ENCODE results near the gene HNRNPA2B1.
"Not testable (repeated sequence)": the region's sequence is repeated elsewhere in the genome, so short reads cannot be mapped to it uniquely, and the experiment has no call there.

The HNRNPA2B1 gene

DNA sequence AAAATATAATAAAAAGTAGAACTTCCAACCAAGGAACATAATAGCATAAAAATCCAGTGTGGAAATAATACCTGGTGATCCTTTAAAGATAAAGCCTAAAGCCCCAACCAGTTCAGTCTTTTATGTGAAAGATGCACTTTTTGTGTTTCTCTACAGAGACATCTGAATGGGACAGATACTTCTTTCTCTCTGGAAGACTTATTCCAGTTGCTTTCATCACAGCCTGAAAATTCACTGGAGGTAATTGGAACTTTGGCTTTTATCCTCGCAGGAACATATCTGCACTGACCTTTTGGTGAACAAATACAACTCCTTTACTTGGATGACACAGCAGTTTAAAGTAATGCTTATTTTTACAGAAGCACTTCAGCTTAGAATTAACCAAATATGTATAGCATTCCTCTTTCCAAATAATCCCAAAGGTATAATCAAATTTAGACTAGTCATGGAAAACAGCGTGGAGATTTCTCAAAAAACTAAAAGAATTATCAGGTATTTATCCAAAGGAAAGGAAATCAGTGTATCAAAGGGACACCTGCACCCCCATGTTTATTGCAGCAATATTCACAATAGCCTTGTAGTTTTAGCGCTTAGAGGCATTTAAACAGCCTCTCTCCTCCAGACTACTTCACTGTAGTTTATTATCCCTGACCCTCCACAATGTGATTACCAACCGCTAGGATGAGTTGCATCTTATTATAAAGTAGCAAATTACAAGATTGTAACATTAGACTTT lies 16.8 kb downstream of the HNRNPA2B1 start:
- DNase-seq: no peak

GRCh38 chr7:26182706-26183105 lies 17.8 kb downstream of the HNRNPA2B1 start:
- DNase-seq: no peak

DNA sequence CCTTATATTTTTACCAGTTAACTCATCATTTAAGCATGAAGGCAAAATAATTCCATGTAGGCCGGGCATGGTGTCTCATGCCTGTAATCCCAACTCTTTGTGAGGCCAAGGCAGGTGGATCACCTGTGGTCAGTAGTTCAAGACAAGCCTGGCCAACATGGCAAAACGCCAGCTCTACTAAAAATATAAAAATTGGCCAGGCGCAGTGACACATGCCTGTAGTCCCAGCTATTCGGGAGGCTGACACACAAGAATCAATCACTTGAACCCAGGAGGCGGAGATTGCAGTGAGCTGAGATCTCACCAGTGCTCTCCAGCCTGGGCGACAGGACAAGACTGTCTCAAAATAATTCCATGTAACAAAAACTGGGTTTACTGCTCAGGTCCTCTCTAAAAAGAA lies 18.3 kb downstream of the HNRNPA2B1 start:
- DNase-seq: no peak

DNA sequence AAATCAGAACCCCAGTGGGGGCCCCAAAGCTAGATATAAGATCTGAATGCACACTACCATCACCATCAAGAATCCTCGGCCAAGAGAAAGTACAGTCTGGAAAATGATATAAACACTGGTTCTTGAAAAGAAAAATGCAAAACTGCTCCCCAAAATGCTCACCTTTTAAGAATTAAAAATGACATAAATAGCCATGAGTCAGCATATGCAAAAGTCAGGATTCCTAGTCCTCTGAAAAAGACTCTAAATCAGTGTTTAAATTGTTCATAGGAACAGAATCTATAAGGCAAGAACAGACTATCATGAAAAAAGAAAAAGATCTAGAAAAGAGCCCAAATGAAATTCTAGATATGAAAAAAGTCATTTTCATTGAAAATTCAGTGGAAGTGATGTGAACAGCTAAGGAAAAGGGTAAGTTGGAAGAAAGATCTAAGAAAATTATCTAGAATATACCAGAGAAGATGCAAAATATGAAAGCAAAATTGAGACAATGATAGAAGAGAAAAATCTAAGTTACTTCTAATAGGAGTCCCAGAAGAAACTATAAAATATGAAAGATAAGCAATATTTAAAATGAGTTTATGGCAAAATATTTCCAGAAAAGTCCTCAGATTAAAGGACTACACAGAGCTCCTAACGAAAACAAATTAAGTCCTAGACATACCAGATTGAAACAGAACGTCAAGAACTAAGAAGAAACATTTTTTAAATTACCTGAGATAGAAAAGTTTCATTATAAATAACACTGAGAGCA lies 18.9 kb downstream of the HNRNPA2B1 start:
- no peak for DNase-seq

DNA sequence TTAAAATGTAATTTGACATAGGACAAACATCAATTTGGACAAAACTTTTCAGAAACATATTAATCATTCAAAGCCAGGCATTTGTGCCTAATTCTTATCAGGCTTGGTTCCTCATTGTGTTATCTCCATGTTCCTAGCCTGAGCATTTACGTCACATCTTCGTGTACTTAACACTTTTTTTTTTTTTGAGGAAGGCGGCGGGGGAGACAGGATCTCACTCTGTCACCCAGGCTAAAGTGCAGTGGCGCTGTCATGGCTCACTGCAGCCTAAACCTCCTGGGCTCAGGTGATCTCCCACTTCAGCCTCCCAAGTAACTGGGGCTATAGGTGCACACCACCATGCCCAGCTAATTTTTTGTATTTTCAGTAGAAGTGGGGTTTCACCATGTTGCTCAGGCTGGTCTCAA lies 19.8 kb downstream of the HNRNPA2B1 start:
- no peak for DNase-seq

GRCh38 chr7:26179826-26180497 lies 20.6 kb downstream of the HNRNPA2B1 start:
- no peak for DNase-seq

DNA sequence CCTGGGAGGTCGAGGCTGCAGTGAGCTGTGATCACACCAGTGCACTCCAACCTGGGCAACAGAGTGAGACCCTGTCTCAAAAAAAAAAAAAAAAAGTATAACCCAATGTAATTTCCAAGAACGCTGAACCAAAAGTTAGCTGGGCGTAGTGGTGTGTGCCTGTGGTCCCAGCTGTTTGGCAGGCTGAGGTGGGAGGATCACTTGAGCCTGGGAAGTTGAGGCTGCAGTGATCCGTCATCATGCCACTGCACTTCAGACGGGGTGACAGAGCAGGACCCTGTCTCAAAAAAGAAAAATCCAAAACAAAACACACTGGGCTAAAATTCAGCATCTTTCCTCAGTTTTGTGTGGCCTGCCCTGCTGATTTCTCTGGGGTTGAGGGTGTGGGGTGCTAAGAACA lies 21.1 kb downstream of the HNRNPA2B1 start:
- DNase-seq: no peak

DNA sequence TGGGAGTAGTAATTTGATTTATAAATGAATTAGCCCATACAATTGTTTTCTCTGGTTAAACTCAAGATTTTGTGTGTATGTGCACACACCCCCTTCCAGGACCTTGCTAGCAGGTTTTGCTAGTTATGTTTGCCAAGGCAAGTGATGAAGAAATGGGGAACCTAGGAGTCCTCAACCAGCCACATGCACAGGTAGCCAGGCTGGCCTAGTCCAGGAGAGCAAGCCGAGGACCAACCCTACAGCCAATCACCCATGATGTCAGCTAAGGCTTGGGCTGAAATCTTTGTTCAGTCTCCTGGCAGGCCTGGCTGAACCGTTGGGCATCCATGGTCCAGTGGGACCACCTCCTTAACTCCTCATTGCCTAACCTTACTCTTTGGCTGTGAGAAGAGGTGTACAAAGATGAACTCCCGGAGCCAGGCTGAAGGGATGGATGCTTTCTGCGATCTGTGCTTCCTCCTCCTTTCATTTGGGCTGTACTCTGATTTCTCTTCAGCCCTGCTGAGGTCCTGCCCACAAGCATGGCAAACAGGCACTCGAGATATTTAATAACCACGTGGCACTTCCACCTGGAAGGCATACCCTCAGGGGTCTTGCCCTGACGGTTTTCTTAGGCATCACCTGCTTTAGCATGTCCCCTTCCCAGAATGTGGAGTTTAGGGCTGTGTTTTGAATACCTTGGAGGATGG lies 22.1 kb downstream of the HNRNPA2B1 start:
- DNase-seq: no peak

- DNase-seq: not testable (repeated sequence)
These were observed 23.3 kb downstream of the HNRNPA2B1 start for GRCh38 chr7:26177269-26177668.

GRCh38 chr7:26176696-26177095 lies 23.9 kb downstream of the HNRNPA2B1 start:
- not testable (repeated sequence) for DNase-seq

GRCh38 chr7:26175903-26176302 lies 24.6 kb downstream of the HNRNPA2B1 start:
- not testable (repeated sequence) for DNase-seq

- no peak for DNase-seq
These were observed 28.5 kb downstream of the HNRNPA2B1 start for GRCh38 chr7:26172048-26172447.

DNA sequence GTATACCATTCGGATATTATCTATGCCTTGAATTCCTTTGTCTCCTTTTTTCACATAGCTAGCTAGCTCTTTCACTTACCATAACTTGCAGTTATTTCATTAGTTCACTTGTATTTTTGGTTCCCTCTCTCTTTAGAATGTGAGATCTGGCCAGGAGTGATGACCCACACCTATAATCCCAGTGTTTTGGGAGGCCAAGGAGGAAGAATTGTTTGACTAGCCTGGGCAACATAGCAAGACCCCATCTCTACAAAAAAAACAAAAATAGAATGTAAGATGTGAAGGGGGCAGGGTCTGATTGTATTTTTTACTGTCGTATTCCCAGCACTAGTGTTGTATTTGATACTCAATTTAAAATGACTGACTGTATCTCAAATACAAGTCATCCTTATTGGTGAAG lies 28.9 kb downstream of the HNRNPA2B1 start:
- DNase-seq: no peak

DNA sequence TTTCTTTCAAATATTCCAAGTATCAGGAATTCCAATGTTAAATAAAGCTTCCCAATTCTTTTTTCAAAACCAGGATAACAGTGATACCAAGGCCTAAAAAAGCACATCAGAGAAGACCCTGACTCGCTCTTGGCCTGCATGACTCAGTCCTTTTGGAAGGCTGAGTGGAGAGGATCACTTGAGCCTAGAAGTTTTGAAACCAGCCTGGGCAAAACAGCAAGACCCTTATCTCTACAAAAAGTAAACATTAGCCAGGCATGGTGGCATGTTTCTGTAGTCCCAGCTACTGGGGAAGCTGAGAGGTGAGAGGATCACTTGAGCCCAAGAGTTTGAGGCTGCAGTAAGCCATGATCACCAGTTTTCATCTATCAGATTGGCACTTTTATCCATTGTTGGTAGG lies 29.9 kb downstream of the HNRNPA2B1 start:
- DNase-seq: no peak

- no peak for DNase-seq
These were observed 31.3 kb downstream of the HNRNPA2B1 start for GRCh38 chr7:26169271-26169670.

DNA sequence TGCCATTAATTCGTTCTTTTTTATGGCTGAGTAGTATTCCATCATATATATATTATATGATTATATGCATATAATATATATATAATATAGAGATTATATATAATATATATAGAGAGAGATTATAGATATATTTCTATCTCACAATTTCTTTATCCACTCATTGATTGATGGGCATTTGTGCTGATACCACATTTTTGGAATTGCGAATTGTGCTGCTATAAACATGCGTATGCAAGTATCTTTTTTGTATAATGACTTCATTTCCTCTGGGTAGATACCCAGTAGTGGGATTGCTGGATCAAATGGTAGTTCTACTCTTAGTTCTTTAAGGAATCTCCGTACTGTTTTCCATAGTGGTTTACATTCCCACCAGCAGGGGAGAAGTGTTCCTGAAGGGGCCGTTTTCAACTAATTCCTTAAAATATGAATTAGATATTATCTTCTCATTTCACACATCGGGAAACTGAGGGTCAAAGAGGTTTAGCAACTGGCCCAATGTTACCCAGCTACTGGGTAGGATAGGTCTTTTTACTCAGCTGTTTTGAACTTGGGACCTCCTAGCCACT lies 32.0 kb downstream of the HNRNPA2B1 start:
- no peak for DNase-seq

GRCh38 chr7:26167303-26167934 lies 33.1 kb downstream of the HNRNPA2B1 start:
- DNase-seq: no peak

DNA sequence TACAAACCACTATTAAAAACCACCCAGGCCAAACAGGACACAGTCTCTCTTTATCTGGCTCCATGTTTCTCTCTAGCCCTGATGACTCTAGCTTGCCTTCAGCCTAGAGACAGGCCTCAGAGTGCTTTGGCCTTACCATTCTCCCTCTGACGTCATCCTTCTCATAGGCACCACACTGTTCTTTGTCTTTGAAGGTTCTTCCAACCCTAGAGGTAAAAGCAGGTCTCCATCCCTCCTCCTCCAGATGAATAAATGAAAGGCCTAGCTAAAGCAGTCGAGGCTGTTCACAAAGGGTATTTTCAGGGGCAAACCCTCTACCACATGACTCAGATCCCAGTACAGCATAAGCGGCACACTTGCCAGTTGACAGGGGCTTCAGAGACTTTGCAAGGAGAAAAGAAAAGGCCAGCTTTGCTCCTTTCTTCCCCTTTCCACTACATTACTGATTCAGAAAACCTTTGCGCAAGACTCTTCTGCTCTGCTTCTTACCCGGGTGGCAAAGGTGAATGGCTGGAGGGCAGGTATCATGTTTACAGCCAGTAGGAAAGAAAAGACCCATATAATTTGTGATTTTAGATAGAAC lies 33.8 kb downstream of the HNRNPA2B1 start:
- DNase-seq: no peak

- DNase-seq: no peak
These were observed 34.4 kb downstream of the HNRNPA2B1 start for GRCh38 chr7:26165950-26166683.

DNA sequence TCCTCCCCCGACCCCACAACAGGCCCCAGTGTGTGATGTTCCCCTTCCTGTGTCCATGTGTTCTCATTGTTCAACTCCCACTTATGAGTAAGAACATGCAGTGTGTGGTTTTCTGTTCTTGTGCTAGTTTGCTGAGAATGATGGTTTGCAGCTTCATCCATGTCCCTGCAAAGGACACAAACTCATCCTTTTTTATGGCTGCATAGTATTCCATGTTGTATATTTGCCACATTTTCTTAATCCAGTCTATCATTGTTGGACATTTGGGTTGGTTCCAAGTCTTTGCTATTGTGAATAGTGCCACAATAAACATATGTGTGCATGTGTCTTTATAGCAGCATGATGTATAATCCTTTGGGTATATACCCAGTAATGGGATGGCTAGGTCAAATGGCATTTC lies 36.7 kb downstream of the HNRNPA2B1 start:
- not testable (repeated sequence) for DNase-seq

GRCh38 chr7:26162431-26162830 lies 38.1 kb downstream of the HNRNPA2B1 start:
- no peak for DNase-seq

Data from NCI-H1694 (cell line).